ENCODE measurements around the gene PRRX2.
"Not testable (repeated sequence)": the region's sequence is repeated elsewhere in the genome, so short reads cannot be mapped to it uniquely, and the experiment has no call there.

The PRRX2 gene

DNA sequence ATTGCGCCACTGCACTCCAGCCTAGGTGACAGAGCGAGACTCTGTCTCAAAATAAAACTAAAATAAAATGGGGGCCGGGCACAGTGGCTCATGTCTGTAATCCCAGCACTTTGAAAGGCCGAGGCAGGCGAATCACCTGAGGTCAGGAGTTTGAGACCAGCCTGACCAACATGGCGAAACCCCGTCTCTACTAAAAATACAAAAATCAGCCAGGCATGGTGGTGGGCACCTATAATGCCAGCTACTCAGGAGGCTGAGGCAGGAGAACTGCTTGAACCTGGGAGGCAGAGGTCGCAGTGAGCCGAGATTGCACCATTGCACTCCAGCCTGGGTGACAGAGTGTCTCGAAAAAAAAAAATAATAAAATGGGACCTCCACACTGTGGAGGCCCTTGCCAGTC, 29.1 kb upstream of the PRRX2 start:
- DNase-seq (ENCODE audit: low read depth, low spot score) = not testable (repeated sequence)

DNA sequence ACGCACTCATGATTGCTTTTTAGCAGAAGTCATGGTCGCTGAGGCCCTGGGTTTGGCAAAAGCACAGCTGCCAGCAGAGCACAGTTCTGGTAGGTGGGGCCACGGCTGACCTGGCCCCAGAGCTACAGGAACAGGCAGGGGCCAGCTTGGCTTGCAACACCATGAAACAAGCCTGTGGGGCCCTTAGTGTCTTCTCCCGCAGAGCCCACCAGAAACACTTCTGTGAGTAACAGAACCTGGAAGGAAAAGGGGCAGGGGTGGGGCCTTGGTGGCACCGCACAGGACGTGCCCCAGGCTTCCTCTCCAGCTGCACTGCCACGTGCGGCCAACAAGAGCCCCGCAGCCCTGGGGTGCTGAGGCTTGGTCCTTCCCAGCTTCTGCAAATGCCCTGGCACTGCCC, 28.3 kb upstream of the PRRX2 start:
- DNase-seq (ENCODE audit: low read depth, low spot score) = no peak

DNA sequence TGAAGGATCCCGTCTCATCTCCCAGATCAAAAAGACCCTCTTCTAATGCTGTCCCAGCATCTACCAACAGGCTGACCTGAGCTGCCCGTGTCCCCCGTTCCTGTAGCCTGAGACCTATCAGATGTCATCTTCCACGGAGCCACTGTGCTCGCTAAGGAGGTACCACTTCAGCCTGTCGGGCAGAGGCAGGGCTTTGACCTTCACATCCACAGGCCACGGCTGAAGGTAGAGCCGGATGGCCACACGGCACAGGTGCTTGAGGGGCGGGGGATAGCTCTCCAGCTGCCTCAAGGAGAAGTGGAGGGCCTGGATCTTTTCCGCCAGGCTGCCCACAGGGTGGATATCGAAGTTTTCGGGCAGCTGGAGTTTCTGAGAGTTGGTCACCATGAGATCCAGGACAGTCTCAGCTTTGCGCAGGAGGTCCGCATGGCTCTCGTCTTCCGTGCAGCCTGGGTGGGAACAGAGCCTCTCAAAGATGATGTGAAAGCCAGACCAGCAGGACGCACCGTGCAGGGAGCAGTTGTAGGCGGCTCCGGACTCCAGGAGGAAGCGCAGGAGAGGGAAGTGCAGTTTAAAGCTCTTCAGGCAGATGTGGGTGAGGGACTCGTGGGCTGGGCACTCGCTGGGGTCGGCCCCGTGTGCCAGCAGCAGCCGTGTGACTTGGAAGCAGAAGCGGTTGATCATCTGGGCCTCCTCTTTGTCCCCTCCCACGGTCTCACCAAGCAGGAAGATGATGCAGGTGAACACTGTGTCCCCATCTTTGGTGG, 27.6 kb upstream of the PRRX2 start:
- DNase-seq (ENCODE audit: low read depth, low spot score) = no peak

DNA sequence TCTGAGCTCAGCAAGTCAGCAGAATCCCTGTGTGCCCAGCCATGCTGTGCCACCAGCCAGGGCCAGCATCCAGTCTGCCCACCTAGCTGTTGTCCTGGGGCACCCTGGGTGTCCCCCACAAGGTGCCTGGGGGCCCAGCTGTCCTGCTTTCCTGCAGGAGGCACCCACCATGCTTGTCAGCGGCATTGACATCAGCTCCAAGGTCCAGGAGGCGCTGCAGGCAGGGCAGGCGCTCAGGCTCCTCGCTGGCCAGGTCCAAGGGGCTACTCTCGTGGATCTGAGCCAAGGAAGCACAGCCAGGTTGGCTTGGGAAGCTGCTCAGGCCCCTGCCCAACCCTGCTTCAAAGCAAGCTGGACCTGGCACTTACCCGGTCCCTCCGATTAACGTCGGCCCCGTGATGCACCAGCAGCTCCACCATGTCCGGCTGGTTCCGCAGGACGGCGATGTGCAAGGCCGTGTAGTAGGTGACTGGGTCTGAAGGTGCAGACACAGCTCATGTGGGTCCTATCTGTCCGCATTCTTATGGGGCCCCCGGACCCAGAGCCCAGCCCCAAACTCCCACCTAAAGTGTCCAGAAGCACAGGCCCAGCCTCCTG, 26.3 kb upstream of the PRRX2 start:
- DNase-seq (ENCODE audit: low read depth, low spot score) = no peak

DNA sequence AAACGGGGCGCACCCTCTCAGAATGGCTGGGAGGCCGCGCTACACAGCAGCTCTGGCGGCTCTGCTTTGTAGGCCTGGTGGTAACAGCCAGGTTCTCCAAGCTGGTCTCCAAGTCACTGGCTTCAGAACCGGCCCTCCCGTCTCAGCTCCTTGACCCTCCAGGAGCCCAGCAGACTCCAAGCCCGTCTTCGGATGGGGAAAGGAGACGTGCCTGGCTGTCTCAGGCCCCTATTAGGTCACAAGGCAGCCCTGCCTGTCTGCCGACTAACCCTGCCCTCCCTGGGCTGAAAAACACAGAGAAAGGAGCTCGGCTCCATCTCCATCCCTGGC, 25.7 kb upstream of the PRRX2 start:
- no peak for DNase-seq (ENCODE audit: low read depth, low spot score)

DNA sequence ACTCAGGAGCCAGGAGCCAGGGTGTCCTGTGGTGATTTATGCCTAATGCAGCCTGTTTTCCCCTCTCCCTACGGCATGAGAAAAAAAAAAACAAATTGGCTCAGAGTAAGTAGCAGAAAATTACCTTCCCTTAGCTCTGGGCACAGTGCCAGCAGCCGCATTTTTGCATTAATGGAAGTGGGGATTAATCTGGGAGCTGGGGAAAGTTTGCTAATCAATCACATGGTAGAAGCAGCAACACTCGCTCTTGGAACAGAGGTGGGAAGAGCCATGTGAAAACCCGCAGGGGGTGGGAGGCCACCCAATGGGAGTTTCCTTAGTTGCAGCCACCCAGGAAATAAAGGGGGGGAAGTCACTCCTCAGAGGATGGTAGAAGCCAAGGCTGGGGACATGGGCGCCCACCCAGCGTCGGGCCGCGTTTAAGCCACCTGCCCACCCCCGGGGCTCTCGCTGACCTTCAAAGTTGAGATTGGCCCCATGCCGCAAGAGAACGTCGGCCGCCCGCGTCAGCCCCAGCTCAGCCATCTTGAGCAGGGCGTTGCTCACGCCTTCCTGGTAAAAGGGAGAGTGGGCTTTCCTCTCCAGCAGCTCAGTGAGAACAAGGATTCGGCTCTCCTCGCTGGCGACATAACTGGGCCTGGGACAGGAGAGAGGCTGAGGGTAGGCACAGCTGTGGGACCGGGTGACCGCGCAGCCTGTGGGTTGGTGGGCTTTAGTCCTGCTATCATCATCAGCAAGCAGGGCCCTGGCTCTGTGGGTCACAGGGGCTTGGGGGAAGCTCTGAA, 25.2 kb upstream of the PRRX2 start:
- DNase-seq (ENCODE audit: low read depth, low spot score) = no peak

DNA sequence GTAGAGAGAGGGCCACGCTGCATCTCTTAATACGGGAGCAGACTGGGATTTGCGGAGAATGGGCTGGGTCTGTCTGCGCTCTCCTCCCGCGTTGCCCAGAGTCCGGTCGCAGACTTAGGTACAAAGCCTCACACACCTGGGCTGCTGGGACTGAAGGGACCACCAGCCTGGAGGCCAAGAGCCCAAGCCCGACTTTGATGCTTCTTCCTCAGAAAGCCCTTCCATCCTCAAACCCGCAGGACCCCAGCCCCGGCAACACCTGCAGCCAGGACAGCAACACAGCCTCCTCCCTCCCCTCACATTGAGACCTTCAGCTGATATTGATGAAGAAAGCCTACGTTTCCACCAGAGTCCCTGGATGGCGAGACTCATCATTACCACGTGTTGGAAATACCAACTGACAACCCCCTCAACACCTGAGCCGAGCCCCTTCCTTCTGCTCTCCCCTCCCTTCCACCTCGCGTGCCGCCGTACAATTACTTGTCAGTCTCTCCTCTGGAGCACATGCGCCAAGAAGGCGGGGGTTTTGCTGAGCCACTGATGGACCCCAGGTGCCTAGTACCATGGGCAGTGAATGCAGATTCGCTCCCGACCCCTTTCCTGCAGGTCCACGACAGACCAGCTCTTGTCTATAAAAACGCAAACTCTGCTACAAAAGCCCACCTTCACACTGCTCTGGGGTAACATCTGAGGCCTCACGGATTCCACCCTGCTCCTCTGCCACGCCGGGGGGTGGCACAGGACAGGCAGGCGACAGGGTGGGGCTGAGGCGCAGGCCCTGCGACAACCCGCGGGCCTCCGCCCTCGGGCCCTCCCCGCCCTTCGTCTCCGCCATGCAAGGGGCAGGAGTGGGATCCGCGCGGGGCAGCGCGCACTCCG, 24.3 kb upstream of the PRRX2 start:
- DNase-seq (ENCODE audit: low read depth, low spot score) = no peak

DNA sequence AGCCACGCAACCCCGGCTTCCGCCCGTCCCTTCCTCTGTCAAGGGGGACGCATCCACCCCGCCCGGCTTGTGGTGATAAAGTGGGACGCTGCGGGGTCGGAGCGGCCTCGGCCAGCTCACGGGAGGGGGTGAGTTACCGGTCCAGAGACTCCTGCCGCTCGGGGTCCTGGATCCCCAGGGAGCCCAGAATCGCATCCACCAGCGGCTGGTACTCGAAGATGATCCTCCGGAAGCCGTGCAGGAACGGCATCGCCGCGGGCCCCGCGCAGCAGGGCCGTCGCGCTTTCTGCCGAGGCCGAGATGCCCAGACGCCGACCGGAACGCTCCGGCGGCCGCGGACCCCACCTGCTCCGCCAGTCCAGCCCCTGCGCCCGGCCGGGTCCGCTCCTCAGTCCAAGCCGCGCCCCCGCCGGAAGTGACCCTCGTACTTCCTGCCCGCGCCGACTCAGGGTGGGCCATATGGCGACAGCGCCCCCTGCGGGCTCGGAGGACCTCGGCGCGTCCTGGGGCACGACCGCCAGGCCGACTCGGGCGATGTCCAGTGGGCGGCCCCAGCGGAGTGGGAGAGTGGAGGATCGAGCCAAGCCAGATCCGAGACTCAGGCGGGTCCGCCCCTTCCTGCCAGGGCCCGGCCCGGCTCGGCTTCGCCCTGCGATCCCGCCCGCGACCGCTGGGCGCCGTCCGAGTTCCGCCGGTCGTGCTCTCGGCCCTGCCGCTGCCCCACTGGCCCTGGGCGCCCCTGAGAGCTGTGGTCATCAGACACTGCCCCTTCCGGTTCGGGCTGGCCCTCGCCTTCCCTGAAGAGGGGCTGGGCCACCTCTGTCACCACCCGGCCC, 23.5 kb upstream of the PRRX2 start, which contains the start of gene ASB6:
Gene ASB6, minus strand, starts transcription at position 402 of the 836 bp plus-strand sequence. Its CDS starts 152 bp downstream, at position 250.
- DNase-seq (ENCODE audit: low read depth, low spot score) = peak; percentile 99

DNA sequence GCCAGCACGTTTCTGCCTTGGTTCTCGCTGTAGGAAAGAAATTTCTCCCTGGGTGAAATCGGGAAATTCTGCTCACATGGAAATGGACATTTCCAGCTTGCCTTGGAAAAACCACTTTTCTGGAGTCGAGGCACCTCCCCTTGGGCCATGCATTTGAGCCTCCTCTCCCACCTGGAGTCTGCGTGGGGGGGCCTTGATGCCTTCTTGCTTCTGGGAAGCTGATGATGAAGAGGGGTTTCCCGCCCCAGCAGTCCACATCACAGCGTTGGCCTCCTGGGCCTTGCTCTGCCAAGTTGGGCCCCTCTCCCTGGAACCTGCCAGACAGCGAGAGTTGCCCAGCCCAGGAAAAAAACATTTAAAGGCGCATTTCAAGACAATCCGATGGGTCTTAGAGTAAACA, 21.7 kb upstream of the PRRX2 start:
- no peak for DNase-seq (ENCODE audit: low read depth, low spot score)

DNA sequence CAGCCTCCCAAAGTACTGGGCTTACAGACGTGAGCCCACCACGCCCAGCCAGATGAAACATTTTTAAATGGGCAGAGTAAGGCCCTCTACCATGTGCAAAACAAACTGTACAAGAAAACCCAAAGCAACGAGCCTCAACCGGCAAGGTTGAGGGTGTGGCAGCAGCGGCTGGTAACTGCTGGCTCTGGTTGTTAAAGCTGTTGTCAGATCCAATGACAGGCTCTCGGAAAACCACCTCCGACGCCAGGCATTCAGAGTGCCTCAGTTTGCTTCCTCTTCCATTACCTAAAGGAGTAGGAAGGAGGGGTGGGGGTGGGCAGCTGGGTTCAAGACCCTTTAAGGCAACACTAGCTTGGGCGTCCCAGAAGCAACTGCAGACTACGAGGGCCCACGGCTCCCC, 21.1 kb upstream of the PRRX2 start:
- DNase-seq (ENCODE audit: low read depth, low spot score) = no peak

DNA sequence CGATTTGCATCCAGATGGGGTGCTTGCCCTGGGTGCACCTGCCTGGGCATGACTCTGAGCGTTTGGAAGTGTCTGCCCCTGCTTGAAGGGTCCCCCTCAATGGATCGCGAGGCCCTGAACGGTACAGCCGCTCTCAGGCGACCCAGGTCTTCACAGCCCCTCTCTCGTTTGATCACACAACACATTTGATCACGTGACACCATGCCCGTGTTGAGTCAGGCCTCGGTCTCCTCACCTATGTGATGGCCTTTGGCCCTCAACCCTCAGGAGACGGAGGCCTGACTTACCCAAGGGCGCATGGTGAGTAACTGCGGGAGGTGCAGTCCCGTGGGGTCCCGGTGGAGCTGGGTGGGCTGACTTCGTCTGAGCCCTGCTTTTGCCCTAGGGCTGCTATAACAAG, 20.5 kb upstream of the PRRX2 start:
- DNase-seq (ENCODE audit: low read depth, low spot score) = no peak

DNA sequence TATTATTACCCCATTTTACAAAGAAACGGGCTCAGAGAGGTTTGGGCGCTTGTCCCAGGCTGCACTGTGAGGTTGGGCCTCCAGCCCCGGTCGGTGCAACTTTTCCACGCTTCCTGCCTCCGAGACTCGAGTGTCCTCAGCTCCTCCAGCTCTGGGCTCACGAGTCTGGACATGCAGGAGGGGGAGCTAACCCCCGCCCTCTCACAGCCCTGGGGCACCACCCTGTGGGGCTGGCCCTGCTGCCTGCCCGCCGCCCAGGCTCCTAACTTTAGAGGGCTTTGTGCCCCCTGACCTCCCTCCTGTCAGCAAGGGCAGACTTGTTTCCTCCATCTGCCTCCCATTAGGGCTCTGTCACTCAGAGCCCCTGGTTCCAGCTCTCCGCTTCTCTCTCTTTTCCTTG, 19.2 kb upstream of the PRRX2 start:
- no peak for DNase-seq (ENCODE audit: low read depth, low spot score)

DNA sequence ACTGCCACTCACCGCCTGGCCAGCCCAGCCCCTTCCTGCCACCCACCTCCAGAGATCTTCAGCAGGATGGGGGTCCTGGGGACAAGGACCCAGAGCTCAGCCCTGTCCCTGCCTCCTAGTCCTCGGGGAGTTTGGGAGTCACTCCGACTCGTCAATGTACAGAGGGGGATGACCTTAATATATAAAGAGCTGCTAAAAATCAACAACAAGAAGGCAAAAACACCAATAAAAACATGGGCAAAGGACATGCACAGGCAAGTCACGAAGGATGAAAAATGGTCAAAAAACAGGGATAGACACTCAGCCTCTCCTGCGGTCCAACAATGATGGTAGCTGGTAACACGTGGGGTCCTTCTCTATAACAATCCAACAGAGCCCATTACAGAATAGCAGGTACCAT, 18.8 kb upstream of the PRRX2 start:
- no peak for DNase-seq (ENCODE audit: low read depth, low spot score)

DNA sequence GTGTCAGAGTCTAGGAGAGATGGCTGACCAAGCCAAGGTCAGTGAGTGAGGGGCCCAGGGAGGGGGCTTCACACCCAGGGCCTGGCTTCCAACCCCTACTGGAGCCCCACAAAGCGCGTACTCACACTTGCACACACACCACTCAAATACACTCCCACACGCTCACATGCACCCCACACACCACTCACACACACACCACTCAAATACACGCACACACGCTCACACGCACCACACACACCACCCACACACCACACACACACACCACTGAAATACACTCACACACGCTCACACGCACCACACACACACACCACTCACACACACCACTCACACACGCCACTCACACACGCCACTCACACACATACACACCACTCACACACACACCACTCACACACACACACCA, 17.8 kb upstream of the PRRX2 start:
- DNase-seq (ENCODE audit: low read depth, low spot score) = no peak

DNA sequence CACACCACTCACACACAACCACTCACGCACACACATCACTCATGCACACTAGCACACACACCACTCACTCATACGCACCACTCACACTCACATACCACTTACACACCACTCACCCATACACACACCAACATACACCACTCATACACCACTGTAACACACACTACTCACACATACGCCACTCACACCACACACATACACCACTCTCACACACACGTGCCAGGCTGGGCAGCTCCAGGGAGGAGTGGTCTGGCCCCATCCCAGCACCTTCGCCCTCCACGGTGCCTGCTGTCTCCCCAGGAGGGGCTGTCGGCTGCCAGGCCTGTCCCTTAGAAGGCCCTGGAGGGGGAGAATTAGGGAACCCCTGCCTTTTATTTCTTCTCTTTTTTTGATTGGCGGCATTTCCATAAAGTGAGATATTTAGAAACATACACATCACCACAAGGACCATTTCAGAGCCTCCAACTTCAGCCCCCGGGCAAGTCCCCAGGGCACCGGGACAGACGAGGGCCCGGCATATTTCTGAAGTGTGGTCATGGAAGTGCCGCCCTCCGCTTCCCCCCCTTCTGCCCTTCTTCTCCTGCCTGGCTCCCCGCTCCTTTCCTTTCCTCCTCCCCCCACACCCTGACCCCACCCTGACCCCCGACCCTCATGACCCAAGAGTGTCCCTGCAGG, 17.2 kb upstream of the PRRX2 start:
- DNase-seq (ENCODE audit: low read depth, low spot score) = no peak

DNA sequence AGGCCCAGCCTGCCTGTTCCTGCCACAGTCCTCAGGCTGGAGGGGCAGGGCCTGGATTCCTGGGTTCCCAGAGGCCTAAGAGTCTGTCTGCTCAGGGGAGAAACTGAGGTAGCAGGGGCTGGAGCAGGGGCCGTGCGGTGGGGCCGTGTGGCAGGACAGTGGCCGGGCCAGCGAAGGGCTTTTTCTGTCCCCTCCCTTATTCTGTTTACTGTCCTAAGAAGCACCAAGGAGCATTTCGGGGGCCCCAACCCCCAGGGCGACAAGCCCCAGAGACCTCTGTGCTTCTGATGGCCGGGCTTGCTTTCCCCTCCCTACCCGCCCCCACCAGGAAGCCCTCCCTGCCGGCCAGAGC, 16.7 kb upstream of the PRRX2 start:
- no peak for DNase-seq (ENCODE audit: low read depth, low spot score)

DNA sequence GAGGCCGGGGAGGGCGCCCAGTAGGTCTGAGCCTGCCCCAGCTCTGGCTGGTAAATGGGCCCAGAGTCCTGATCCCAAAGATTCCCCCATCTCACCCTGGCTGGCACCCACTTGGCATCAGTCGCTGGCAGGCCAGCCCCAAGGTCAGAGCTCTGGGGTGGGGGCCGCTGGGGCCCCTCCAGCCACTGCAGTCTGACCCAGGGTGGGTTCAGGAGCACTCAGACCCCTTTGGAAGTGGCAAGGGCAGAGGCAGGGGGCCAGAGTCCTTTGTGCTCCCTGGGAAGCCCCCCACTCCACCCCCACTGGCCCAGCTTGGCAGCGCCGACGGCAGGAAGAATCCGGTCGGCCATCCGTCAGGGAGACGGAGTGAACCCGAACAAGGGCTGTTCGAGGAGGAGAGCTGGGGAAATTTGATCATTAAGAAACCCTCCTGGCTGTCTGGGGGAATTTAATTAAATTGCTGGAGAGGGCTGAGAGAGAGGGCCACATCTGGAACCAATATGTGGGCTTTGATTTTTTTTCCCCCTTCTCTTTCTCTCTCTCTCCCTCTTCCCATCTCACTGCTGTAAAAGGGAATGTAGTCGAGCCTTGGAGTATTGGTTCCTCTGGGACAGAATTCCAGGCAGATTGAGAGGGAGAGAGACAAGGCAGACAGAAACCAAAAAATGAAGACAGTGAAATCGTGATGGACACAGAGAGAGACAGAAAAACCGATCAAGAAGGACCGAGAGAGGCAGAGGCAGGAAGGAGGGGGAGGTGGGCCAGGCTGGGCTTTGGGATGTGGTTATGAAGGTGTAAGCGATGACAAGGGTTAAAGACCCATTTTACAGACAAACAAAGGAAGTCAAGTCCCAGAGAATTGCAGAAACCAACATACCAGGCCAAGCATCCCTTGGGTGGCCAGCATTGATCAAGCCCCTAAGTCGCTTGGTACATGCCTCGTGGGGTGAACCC, 15.4 kb upstream of the PRRX2 start:
- no peak for DNase-seq (ENCODE audit: low read depth, low spot score)

DNA sequence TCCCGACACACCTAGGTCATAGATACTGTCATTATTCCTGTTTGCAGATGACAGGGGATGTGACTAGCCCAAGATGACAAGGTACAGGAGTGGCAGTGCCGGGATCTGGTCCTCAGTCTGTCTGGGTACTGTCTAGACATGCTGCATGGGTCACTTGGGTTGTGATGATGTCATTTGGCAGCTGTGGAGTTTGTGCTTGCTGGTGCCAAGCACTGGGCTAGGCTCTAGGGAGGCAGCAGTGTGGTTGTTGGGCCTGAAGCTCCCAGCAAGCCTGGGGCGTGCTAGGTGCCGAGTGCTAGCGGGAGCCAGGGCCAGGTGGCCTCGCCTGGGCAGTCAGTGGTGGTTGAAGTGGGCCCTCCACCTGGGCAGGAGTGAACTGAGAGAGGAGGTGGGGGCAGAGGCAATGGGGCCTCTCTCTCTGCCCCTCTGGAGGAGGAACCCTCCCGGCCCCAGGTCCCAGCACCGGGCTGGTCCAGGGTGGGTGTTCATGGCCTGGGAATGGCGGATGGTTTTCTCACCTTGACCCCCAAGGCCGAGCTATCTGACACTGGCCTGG, 14.7 kb upstream of the PRRX2 start:
- DNase-seq (ENCODE audit: low read depth, low spot score) = no peak

All from ELF-1 (cell line).